ENCODE results near the gene EPO. TPM values are rescaled to one million over a fixed set of nuclear protein-coding genes. Genes with fewer than 3 reads are reported as not detected.
"Not testable (repeated sequence)": the region's sequence is repeated elsewhere in the genome, so short reads cannot be mapped to it uniquely, and the experiment has no call there.

The EPO gene
- total RNA-seq, 2 experiments from 2014 or later = not detected

DNA sequence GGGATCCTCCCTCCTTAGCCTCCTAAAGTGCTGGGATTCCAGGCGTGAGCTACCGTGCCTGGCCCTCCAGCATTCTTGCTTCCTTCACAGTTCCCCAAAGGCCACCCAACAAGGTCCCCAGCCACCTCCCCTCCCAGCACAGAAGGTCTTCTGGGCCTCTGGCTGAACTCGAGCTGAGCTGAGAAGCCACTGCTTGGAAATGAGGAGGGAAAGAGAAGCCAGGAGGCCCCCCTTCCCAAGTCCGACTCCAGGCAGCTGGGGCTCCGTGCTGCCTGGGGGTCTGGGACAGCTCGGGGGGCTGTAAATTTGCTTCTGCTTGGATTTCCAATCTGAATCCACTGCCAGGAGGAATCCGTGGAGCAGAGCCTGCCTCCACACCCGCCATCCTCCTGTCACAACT, 5.5 kb upstream of the EPO start:
- Histone ChIP-seq H3K9me3 (ENCODE audit: control insufficient read depth in 1 of 2, insufficient read depth in 1 of 2, low read length in 2 of 2) (peaks cover 0 to 14% of the 10 kb centered on the region in 2 experiments), H3K36me3 (ENCODE audit: insufficient read depth, low read length) (no peaks in the 10 kb centered on the region), H3K4me1 (ENCODE audit: insufficient read depth, low read length) (no peaks in the 10 kb centered on the region), H3K27ac (ENCODE audit: low read depth in 1 of 2, low read length in 2 of 2) (no peak overlapping the region), H3K4me3 (ENCODE audit: low read length) (no peak overlapping the region), H3K27me3 (ENCODE audit: control insufficient read depth in 1 of 2, insufficient read depth in 2 of 2, low read length in 2 of 2) (peaks cover 6% of the 10 kb centered on the region in 2 experiments)
- TF ChIP-seq, protein P1, sequence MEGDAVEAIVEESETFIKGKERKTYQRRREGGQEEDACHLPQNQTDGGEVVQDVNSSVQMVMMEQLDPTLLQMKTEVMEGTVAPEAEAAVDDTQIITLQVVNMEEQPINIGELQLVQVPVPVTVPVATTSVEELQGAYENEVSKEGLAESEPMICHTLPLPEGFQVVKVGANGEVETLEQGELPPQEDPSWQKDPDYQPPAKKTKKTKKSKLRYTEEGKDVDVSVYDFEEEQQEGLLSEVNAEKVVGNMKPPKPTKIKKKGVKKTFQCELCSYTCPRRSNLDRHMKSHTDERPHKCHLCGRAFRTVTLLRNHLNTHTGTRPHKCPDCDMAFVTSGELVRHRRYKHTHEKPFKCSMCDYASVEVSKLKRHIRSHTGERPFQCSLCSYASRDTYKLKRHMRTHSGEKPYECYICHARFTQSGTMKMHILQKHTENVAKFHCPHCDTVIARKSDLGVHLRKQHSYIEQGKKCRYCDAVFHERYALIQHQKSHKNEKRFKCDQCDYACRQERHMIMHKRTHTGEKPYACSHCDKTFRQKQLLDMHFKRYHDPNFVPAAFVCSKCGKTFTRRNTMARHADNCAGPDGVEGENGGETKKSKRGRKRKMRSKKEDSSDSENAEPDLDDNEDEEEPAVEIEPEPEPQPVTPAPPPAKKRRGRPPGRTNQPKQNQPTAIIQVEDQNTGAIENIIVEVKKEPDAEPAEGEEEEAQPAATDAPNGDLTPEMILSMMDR (IDR thresholded peaks at IDR 0.05) = no peak
- Mint-ChIP-seq H3K4me3 (no peak overlapping the region), H3K9me3 (peaks cover 5% of the 10 kb centered on the region), H3K27ac (no peak overlapping the region), H3K36me3 (ENCODE audit: low read depth) (no peaks in the 10 kb centered on the region), H3K4me1 (ENCODE audit: low read depth) (no peaks in the 10 kb centered on the region), H3K27me3 (peaks cover 18% of the 10 kb centered on the region)
- no peak for DNase-seq
- CTCF ChIA-PET = no interaction called here
- POLR2A ChIA-PET = no interaction called here
- ATAC-seq (ENCODE audit: poor library complexity) = no peak
- intact Hi-C loops (cut with DNase I, micrococcal nuclease) = no loop called here

DNA sequence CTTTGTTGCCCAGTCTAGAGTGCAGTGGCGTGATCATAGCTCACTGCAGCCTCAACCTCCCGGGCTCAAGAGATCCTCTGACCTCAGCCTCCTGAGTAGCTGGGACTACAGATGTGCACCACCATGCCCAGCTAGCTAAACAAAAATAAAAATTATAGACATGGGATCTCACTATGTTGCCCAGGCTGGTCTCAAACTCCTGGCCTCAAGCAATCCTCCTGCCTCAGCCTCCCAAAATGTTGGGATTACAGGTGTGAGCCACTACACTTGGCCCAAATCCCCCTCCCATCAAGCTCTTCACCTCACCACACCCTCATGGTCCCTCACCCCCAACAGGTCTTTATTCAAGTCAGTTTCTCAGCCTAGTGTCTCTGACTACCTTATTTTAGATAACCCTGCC, 3.2 kb upstream of the EPO start:
- ATAC-seq (ENCODE audit: poor library complexity); H3K27ac ChIP-seq (ENCODE audit: low read depth in 1 of 2, low read length in 2 of 2); intact Hi-C loops (cut with DNase I, micrococcal nuclease); H3K4me3 ChIP-seq (ENCODE audit: low read length); H3K4me1 ChIP-seq (ENCODE audit: insufficient read depth, low read length); H3K36me3 ChIP-seq (ENCODE audit: insufficient read depth, low read length); H3K9me3 Mint-ChIP-seq; H3K36me3 Mint-ChIP-seq (ENCODE audit: low read depth); DNase-seq; H3K27ac Mint-ChIP-seq; POLR2A ChIA-PET; H3K4me1 Mint-ChIP-seq (ENCODE audit: low read depth); H3K4me3 Mint-ChIP-seq: not testable (repeated sequence)
- peaks cover 35% of the 10 kb centered on the region for H3K27me3 Mint-ChIP-seq
- Histone ChIP-seq H3K9me3 (ENCODE audit: control insufficient read depth in 1 of 2, insufficient read depth in 1 of 2, low read length in 2 of 2) (peaks cover 0 to 25% of the 10 kb centered on the region in 2 experiments), H3K27me3 (ENCODE audit: control insufficient read depth in 1 of 2, insufficient read depth in 2 of 2, low read length in 2 of 2) (peaks cover 17 to 29% of the 10 kb centered on the region in 2 experiments)
- CTCF ChIA-PET = interaction anchor here (0.9 kb wide), 1 partner anchor 48 kb away, joined by 3 read pairs; no protein-coding TSS in a partner anchor

DNA sequence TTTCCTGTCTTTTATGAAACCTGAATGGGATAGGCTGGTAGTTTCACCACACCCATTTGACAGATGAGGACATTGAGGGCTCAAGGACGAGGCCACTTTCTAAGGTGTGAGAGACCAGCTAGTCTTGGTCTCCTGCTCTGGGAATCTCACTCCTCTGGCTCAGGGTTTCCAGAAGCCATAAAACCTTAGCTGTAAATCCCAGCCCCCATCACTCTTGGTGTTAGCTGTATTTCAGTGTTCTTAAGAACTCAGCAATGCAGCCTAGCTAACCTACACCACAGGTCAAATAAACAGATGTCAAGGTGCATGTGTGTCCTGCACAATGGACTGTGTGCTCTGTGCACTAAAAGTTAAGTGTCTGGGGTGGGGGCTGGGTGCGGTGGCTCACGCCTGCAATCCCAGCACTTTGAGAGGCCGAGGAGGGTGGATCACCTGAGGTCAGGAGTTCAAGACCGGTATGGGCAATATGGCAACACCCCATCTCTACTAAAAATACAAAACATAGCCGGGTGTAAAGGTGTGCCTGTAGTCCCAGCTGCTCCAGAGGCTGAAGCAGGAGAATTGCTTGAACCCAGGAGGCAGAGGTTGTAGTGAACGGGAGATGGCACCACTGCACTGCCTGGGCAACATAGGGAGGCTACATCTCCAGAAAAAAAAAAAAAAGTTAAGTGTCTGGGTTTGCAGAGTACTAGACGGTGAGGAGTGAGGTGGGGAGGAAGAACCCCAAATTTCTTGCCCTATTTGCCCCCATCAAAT, 567 bp upstream of the EPO start:
- Histone ChIP-seq H3K9me3 (ENCODE audit: control insufficient read depth in 1 of 2, insufficient read depth in 1 of 2, low read length in 2 of 2) (peaks cover 0 to 25% of the 10 kb centered on the region in 2 experiments), H3K27me3 (ENCODE audit: control insufficient read depth in 1 of 2, insufficient read depth in 2 of 2, low read length in 2 of 2) (peaks cover 17 to 46% of the 10 kb centered on the region in 2 experiments), H3K4me3 (ENCODE audit: low read length) (no peak overlapping the region), H3K4me1 (ENCODE audit: insufficient read depth, low read length) (no peaks in the 10 kb centered on the region), H3K27ac (ENCODE audit: low read depth in 1 of 2, low read length in 2 of 2) (no peak overlapping the region), H3K36me3 (ENCODE audit: insufficient read depth, low read length) (no peaks in the 10 kb centered on the region)
- DNase-seq = no peak
- Mint-ChIP-seq H3K4me1 (ENCODE audit: low read depth) (no peaks in the 10 kb centered on the region), H3K36me3 (ENCODE audit: low read depth) (no peaks in the 10 kb centered on the region), H3K27ac (no peak overlapping the region), H3K27me3 (peaks cover 57% of the 10 kb centered on the region), H3K9me3 (peaks cover 5% of the 10 kb centered on the region), H3K4me3 (no peak overlapping the region)
- ChIA-PET CTCF (no interaction called here), POLR2A (no interaction called here)
- ATAC-seq (ENCODE audit: poor library complexity) = no peak
- TF ChIP-seq, protein P1 (IDR thresholded peaks at IDR 0.05) = no peak
- intact Hi-C loops (cut with DNase I, micrococcal nuclease) = no loop called here

Measured in CD4-positive, alpha-beta T cell (primary cell).